Smooth muscle cell (in vitro differentiated cells): ENCODE measurements around the gene ACTR1B. TPM values are rescaled to one million over a fixed set of nuclear protein-coding genes. Genes with fewer than 3 reads are reported as not detected.

Experiments
- DNase-seq: peaks from one replicate; lab custom pipeline; 2025; ENCODE audit not compliant: unreplicated experiment; lab: John Stamatoyannopoulos, UW
- H2AFZ ChIP-seq: fragments of 200-600 bp; sonication (generic); 2 replicates; pipeline ENCODE4 v1.6.0; 2016; ENCODE audit warnings: antibody characterized with exemption, low read depth, mild to moderate bottlenecking
- H3F3A ChIP-seq: fragments of 200-600 bp; sonication (generic); 2 replicates; pipeline ENCODE4 v1.6.0; 2017; ENCODE audit warnings: antibody characterized with exemption, low read depth
- H3K27ac ChIP-seq: fragments of 200-600 bp; sonication (generic); 2 replicates; pipeline ENCODE4 v1.5.1; 2016; ENCODE audit warnings: low read depth, mild to moderate bottlenecking
- H3K27me3 ChIP-seq: fragments of 200-600 bp; sonication (generic); 2 replicates; pipeline ENCODE4 v1.6.1; 2016; ENCODE audit warnings: low read depth, mild to moderate bottlenecking
- H3K36me3 ChIP-seq: fragments of 200-600 bp; sonication (generic); 2 replicates; pipeline ENCODE4 v1.5.1; 2016; ENCODE audit warnings: low read depth
- H3K4me1 ChIP-seq: fragments of 200-600 bp; sonication (generic); 2 replicates; pipeline ENCODE4 v1.5.1; 2016; ENCODE audit warnings: low read depth
- H3K4me2 ChIP-seq: fragments of 200-600 bp; sonication (generic); 2 replicates; pipeline ENCODE4 v1.6.0; 2016; ENCODE audit warnings: mild to moderate bottlenecking
- H3K4me3 ChIP-seq: fragments of 200-600 bp; sonication (generic); 2 replicates; pipeline ENCODE4 v1.5.1; 2016; ENCODE audit warnings: mild to moderate bottlenecking
- H3K79me2 ChIP-seq: fragments of 200-600 bp; sonication (generic); 2 replicates; pipeline ENCODE4 v1.6.0; 2016; ENCODE audit warnings: low read depth, mild to moderate bottlenecking
- H3K9ac ChIP-seq: fragments of 200-600 bp; sonication (generic); 2 replicates; pipeline ENCODE4 v1.6.0; 2016; ENCODE audit warnings: low read depth
- H3K9me3 ChIP-seq: fragments of 200-600 bp; sonication (generic); replicated peaks from 2 replicates; pipeline ENCODE4 v1.5.1; 2016; ENCODE audit warnings: low read depth
- H4K20me1 ChIP-seq: fragments of 200-600 bp; sonication (generic); 2 replicates; pipeline ENCODE4 v1.6.0; 2016; ENCODE audit warnings: low read depth
- WGBS: methylation state at CpG from one replicate; pipeline ENCODE4 v1.1.7; 2016; ENCODE audit warnings: low lambda C conversion rate; 5-methylcytosine and 5-hydroxymethylcytosine counted together
- polyA plus RNA-seq: library from polyadenylated mRNA; unstranded; fragments of >200 nt; fragmentation: Nextera tagmentation; extraction: Ambion mirVana; gene quantifications from 2 replicates; pipeline ENCODE4 v1.2.1, GENCODE V29; 2016
- total RNA-seq: library from RNA; depleted of rRNA; stranded (reverse); fragments of >200 nt; gene quantifications from 2 replicates; pipeline ENCODE4 v1.2.3, GENCODE V29; 2014
- TF ChIP-seq, protein P1 (sequence below): fragments of 200-600 bp; sonication (generic); IDR thresholded peaks from 2 replicates; pipeline ENCODE4 v1.5.1; 2017; ENCODE audit warnings: borderline replicate concordance, mild to moderate bottlenecking, antibody characterized with exemption; ENCODE audit not compliant: insufficient read depth, poor library complexity, severe bottlenecking

ACTR1B gene
- total and polyA plus RNA-seq, 2 experiments from 2014 or later: 20.8 to 43.7 TPM

DNA sequence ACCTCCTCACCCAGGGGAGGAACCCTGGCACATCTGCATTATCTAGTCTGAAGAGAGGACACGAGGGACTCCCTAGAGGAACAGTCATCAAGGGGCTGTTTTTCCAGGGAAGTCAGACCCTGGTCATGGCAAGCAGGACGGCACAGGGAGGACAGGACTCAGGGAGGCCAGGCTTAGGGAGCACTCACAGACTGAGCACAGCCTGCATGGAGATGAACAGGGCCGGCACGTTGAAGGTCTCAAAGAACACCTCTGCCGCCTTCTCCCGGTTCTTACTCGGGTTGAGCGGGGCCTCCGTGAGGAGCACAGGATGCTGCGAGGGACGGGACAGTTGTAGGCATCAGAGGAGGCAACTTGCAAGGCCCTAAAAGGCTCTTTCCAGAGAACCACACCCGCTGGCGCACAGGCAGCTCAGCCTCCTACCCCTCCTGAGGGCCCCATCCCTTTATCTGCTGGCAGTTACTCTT lies 5.1 kb downstream of the ACTR1B start:
- Histone ChIP-seq H4K20me1 (peaks cover 21% of the 10 kb centered on the region), H2AFZ (no peak overlapping the region), H3K4me2 (no peak overlapping the region), H3K9me3 (no peaks in the 10 kb centered on the region), H3K36me3 (no peaks in the 10 kb centered on the region), H3K9ac (no peak overlapping the region), H3K27ac (no peak overlapping the region), H3K27me3 (no peaks in the 10 kb centered on the region), H3K79me2 (peaks cover 20% of the 10 kb centered on the region), H3F3A (peaks cover 12% of the 10 kb centered on the region), H3K4me3 (no peak overlapping the region), H3K4me1 (peaks cover 7% of the 10 kb centered on the region)
- 96% methylated on average over 13 of the region's 13 CpGs for WGBS
- TF ChIP-seq, protein P1, sequence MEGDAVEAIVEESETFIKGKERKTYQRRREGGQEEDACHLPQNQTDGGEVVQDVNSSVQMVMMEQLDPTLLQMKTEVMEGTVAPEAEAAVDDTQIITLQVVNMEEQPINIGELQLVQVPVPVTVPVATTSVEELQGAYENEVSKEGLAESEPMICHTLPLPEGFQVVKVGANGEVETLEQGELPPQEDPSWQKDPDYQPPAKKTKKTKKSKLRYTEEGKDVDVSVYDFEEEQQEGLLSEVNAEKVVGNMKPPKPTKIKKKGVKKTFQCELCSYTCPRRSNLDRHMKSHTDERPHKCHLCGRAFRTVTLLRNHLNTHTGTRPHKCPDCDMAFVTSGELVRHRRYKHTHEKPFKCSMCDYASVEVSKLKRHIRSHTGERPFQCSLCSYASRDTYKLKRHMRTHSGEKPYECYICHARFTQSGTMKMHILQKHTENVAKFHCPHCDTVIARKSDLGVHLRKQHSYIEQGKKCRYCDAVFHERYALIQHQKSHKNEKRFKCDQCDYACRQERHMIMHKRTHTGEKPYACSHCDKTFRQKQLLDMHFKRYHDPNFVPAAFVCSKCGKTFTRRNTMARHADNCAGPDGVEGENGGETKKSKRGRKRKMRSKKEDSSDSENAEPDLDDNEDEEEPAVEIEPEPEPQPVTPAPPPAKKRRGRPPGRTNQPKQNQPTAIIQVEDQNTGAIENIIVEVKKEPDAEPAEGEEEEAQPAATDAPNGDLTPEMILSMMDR: no peak
- DNase-seq: no peak

DNA sequence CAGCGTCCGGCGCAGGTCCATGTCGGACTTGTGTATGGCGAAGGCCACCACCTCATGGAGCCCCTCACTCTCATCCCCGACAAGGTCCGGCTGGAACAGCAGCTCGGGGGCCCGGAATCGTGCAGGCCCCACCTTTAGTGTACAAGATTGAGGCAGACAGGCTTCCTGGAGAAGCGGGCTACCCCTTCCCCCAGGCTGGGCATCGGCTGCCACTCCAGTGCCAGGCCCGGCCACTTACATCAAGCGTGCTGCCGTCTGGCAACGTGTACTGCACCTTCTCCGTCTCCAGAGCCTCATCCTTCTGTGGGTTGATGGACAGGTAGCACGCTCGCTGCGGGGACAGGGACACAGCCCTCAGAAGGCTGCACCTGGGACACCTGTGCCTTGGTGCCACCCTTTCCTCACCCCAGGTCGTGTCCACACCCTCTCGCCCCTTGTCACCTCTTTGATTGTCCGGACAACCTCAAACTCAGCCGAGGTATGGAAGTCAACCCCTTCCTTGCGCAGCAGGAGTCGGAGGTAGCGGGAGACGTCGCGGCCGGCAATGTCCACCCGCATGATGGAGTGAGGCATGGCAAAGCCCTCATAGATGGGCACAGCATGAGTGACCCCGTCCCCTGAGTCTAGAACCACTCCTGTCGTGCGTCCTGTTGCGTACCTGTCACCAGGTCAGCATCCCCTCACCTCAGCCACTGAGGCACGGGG lies 5.7 kb downstream of the ACTR1B start:
- Histone ChIP-seq H4K20me1 (peaks cover 21% of the 10 kb centered on the region), H3K27me3 (no peaks in the 10 kb centered on the region), H3F3A (peaks cover 10% of the 10 kb centered on the region), H3K4me3 (no peak overlapping the region), H3K4me1 (peaks cover 7% of the 10 kb centered on the region), H2AFZ (no peak overlapping the region), H3K79me2 (peaks cover 20% of the 10 kb centered on the region), H3K9ac (no peak overlapping the region), H3K36me3 (no peaks in the 10 kb centered on the region), H3K27ac (no peak overlapping the region), H3K9me3 (no peaks in the 10 kb centered on the region), H3K4me2 (no peak overlapping the region)
- TF ChIP-seq, protein P1: no peak
- 97% methylated on average over 37 of the region's 37 CpGs for WGBS
- DNase-seq: no peak

DNA sequence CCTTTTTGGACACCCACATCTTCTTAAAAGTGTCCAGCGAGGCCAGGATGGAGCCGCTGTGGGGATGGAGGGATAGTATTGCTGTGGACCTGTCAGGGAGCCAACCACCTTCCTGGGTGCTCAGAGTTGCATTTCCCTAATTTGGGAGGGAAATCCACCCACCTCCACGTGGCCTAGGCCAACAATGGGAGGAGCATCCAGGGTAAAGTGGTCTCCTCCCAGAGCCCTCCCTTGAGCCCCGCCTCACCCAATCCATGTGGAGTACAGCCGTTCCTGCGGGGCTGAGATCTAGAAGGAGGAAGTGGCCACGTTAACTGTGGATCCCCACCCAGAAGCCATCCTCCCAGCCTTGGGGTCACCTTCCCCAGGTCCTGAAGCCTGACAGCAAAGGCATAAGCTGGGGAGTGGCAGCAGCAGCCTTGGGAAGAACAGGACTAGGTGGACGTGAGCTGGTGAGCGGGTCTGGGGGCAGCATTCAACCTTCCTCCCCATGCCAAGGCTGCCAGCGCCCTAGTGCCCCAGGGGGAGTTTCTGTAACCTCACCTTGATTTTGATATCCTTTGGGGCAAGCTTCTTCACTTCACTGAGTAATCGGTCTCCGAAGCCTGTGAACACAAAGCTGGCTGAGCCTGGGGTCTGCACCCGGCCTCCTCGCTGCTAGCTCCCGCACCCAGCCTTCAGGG lies 6.8 kb downstream of the ACTR1B start:
- Histone ChIP-seq H3K79me2 (peaks cover 16% of the 10 kb centered on the region), H3K36me3 (no peaks in the 10 kb centered on the region), H3K9ac (no peak overlapping the region), H3K9me3 (no peaks in the 10 kb centered on the region), H3K4me2 (no peak overlapping the region), H4K20me1 (peaks cover 17% of the 10 kb centered on the region), H3K27me3 (no peaks in the 10 kb centered on the region), H3F3A (peaks cover 2% of the 10 kb centered on the region), H2AFZ (no peak overlapping the region), H3K4me1 (peaks cover 3% of the 10 kb centered on the region), H3K4me3 (no peak overlapping the region), H3K27ac (no peak overlapping the region)
- WGBS: 93% methylated on average over 15 of the region's 15 CpGs
- TF ChIP-seq, protein P1: no peak
- no peak for DNase-seq
